K562 (cell line): ENCODE measurements around the gene SORCS2. TPM values are rescaled to one million over a fixed set of nuclear protein-coding genes. Genes with fewer than 3 reads are reported as not detected.

Experiments used
- ATAC-seq: fragments of 200-7000 bp; cut with Tn5 transposase; 3 replicates; pipeline ENCODE4 v1.9.1; 2020; ENCODE audit warnings: moderate library complexity
- BruUV-seq: library from RNA; stranded (reverse); fragments of 400-500 nt; replicated peaks from 2 replicates; lab custom pipeline; 2021; lab: Mats Ljungman, UMichigan
- CTCF ChIA-PET: fragments of 300-600 bp; formaldehyde crosslinking; extraction: SDS; loops from one replicate; lab custom pipeline; 2021; ENCODE audit warnings: low intra/inter-chr PET ratio; lab: Yijun Ruan, JAX
- POLR2A ChIA-PET: fragments of 300-600, 350-650 bp; sonication (Branson Sonifier 250); formaldehyde crosslinking; extraction: SDS; loops from one replicate; lab custom pipeline; 2021; ENCODE audit warnings: antibody characterized with exemption, inconsistent platforms; lab: Yijun Ruan, JAX
- DNase-seq, 4 experiments: peaks; one replicate each; pipeline versions ENCODE4 v3.0.0 to v3.0.0-alpha.2; 2011 to 2018; ENCODE audit warnings: low spot score in 3 of 4, mixed read lengths in 3 of 4; ENCODE audit errors: extremely low read depth in 1 of 4
- FAIRE-seq: peaks from 2 replicates; lab custom pipeline; 2011; peaks lifted over from hg19 to GRCh38; lab: Jason Lieb, UNC
- H2AFZ ChIP-seq: 2 replicates; pipeline ENCODE4 v1.6.0; 2011; ENCODE audit warnings: low read depth, low read length, control low read depth, inconsistent platforms
- H3K27ac ChIP-seq: fragments of 200-600 bp; 3 replicates; pipeline ENCODE4 v1.8.0; 2011; ENCODE audit warnings: low read depth, mild to moderate bottlenecking, control low read depth, inconsistent platforms, low read length, moderate library complexity, mixed read lengths; ENCODE audit errors: extremely low read depth
- H3K27me3 ChIP-seq, 2 experiments: fragments of 300-600 bp in 1 of 2; 2 replicates in 1 of 2; 3 replicates in 1 of 2; pipeline versions ENCODE4 v1.6.0 to v1.8.0; 2011; ENCODE audit warnings: inconsistent platforms in 2 of 2, low read length in 2 of 2, mild to moderate bottlenecking in 1 of 2, mixed read lengths in 1 of 2, moderate library complexity in 1 of 2; ENCODE audit not compliant: control insufficient read depth in 2 of 2, insufficient read depth in 2 of 2
- H3K36me3 ChIP-seq: fragments of 300-600 bp; 3 replicates; pipeline ENCODE4 v1.8.0; 2011; ENCODE audit warnings: mild to moderate bottlenecking, low read length, inconsistent platforms; ENCODE audit not compliant: control insufficient read depth, insufficient read depth
- H3K4me1 ChIP-seq, 2 experiments: fragments of 200-600 bp in 1 of 2; replicated peaks in 1 of 2; 2 replicates in 1 of 2; 3 replicates in 1 of 2; pipeline versions ENCODE4 v1.5.1 to v1.8.0; 2011; ENCODE audit warnings: inconsistent platforms in 2 of 2, low read length in 2 of 2, mild to moderate bottlenecking in 1 of 2, mixed read lengths in 1 of 2, moderate library complexity in 1 of 2; ENCODE audit not compliant: control insufficient read depth in 2 of 2, insufficient read depth in 2 of 2
- H3K4me2 ChIP-seq: 2 replicates; pipeline ENCODE4 v1.6.1; 2011; ENCODE audit warnings: low read length, control low read depth, inconsistent platforms, mixed read lengths; ENCODE audit not compliant: insufficient read depth
- H3K4me3 ChIP-seq: fragments of 200-600 bp; sonication (generic), shearing (Covaris generic); 2 replicates; pipeline ENCODE4 v1.5.1; 2016; ENCODE audit warnings: control low read depth, inconsistent platforms
- H3K79me2 ChIP-seq: fragments of 200-600 bp; 3 replicates; pipeline ENCODE4 v1.8.0; 2011; ENCODE audit warnings: low read length, inconsistent platforms; ENCODE audit not compliant: control insufficient read depth, insufficient read depth
- H3K9ac ChIP-seq, 2 experiments: 2 replicates each; pipeline versions ENCODE4 v1.6.0 to v1.6.1; 2011; ENCODE audit warnings: low read depth in 2 of 2, low read length in 2 of 2, control low read depth in 1 of 2, inconsistent platforms in 1 of 2, mild to moderate bottlenecking in 1 of 2, mixed read lengths in 1 of 2; ENCODE audit not compliant: insufficient read depth in 1 of 2
- H3K9me1 ChIP-seq: one replicate; pipeline ENCODE4 v1.6.0; 2011; ENCODE audit warnings: inconsistent platforms, mild to moderate bottlenecking, low read length, moderate library complexity; ENCODE audit not compliant: control insufficient read depth, insufficient read depth
- H3K9me3 ChIP-seq: replicated peaks from 2 replicates; pipeline ENCODE4 v1.5.1; 2011; ENCODE audit warnings: low read depth, low read length, inconsistent platforms; ENCODE audit not compliant: control insufficient read depth, insufficient read depth
- H4K20me1 ChIP-seq: replicated peaks from 2 replicates; pipeline ENCODE4 v1.6.1; 2011; ENCODE audit warnings: low read length, inconsistent platforms, mixed read lengths; ENCODE audit not compliant: control insufficient read depth, insufficient read depth
- CTCF ChIP-seq, 3 experiments: IDR thresholded peaks in 2 of 3; conservative IDR thresholded peaks in 1 of 3; 2 replicates each; pipeline ENCODE4 v1.5.1; 2011 to 2012; ENCODE audit warnings: low read length in 3 of 3, mild to moderate bottlenecking in 3 of 3, control low read depth in 2 of 3, improper control_type of control experiment in 1 of 3, inconsistent platforms in 1 of 3, low read depth in 1 of 3, mixed read lengths in 1 of 3, moderate library complexity in 1 of 3; ENCODE audit not compliant: insufficient read depth in 2 of 3
- GTF2B ChIP-seq: IDR thresholded peaks from 2 replicates; pipeline ENCODE4 v1.6.1; 2011; ENCODE audit not compliant: insufficient read length; ENCODE audit errors: extremely low read depth
- POLR3G ChIP-seq: IDR thresholded peaks from 2 replicates; pipeline ENCODE4 v1.6.1; 2011; ENCODE audit not compliant: insufficient read length, insufficient replicate concordance; ENCODE audit errors: extremely low read depth
- PTRF ChIP-seq: fragments of 450-650 bp; IDR thresholded peaks from 2 replicates; pipeline ENCODE4 v1.6.1; 2016; ENCODE audit warnings: mild to moderate bottlenecking, missing genetic modification characterization, missing compliant biosample characterization
- WGBS: fragments of 100-300 bp; shearing (Covaris generic); methylation state at CpG from one replicate; pipeline ENCODE4 v1.1.6; 2016; ENCODE audit warnings: low coverage, mixed read lengths; ENCODE audit not compliant: insufficient coverage; ENCODE audit errors: missing lambda C conversion rate; 5-methylcytosine and 5-hydroxymethylcytosine counted together
- in situ Hi-C: fragments of 300-500 bp; cut with MboI; formaldehyde crosslinking; loops from 4 replicates; pipeline ENCODE4 v1.15.0; 2018; ENCODE audit warnings: inconsistent platforms, mixed read lengths
- intact Hi-C: fragments of 100-400 bp; cut with micrococcal nuclease; formaldehyde crosslinking; loops from 2 replicates; pipeline ENCODE4 v1.14.2; 2022
- polyA plus RNA-seq, 8 experiments: library from polyadenylated mRNA; depleted of rRNA in 4 of 8; stranded (reverse) in 5 of 8; unstranded in 3 of 8; fragments of >200 nt; fragmentation: Nextera tagmentation in 2 of 8; fragmentation: Illumina TruSeq in 1 of 8; extraction: Ambion mirVana in 2 of 8; extraction: Trizol in 1 of 8; gene quantifications; 2 replicates each; pipeline versions ENCODE4 v1.2.1 to v1.2.3, GENCODE V29; 2011 to 2014; ENCODE audit warnings: inconsistent platforms in 1 of 8, missing spikeins in 1 of 8
- total RNA-seq, 7 experiments: library from RNA; depleted of rRNA in 6 of 7; stranded (reverse); fragments of >200 nt in 6 of 7; fragmentation: Illumina TruSeq in 2 of 7; extraction: Trizol in 2 of 7; gene quantifications; 2 replicates each; pipeline versions ENCODE4 v1.2.1 to v1.2.3, GENCODE V29; 2011 to 2021; ENCODE audit warnings: low replicate concordance in 1 of 7

Gene SORCS2
- total and polyA plus RNA-seq, 9 of the 15 experiments (the other 6 are each of a cell fraction or from before 2014, with no cell fraction given): not detected

- DNase-seq: no peak
- TF ChIP-seq GTF2B (no peak), POLR3G (no peak)
- TF ChIP-seq, all 486 proteins: peak for 0
- intact Hi-C loops: no loop called here
- ChIA-PET POLR2A (interaction anchor here (0.6 kb wide), 1 partner anchor 558 kb away, joined by 3 read pairs; no protein-coding TSS in a partner anchor), CTCF (no interaction called here)
- Histone ChIP-seq H4K20me1 (peaks cover 5% of the 10 kb centered on the region; the same call in 1 of the 2 replicates), H3K4me3 (no peak overlapping the region), H3K79me2 (no peaks in the 10 kb centered on the region), H2AFZ (no peak overlapping the region), H3K4me2 (no peak overlapping the region), H3K27me3 (peaks cover 0 to 57% of the 10 kb centered on the region in 2 experiments; a peak in 4 of 5 replicates), H3K9me1 (peaks cover 3% of the 10 kb centered on the region), H3K9ac (no peak overlapping the region), H3K9me3 (no peaks in the 10 kb centered on the region), H3K36me3 (no peaks in the 10 kb centered on the region), H3K27ac (no peak overlapping the region), H3K4me1 (peaks cover 0 to 3% of the 10 kb centered on the region in 2 experiments; a peak in 1 of 5 replicates)
- no TSS peak for BruUV-seq
- 0% methylated on average over 14 of the region's 14 CpGs for WGBS
- FAIRE-seq (no peak), ATAC-seq (no peak)
- in situ Hi-C loops: no loop called here
These were observed 332.5 kb downstream of the SORCS2 start for GRCh38 chr4:7524843-7525242.

- intact Hi-C loops: no loop called here
- no peak for TF ChIP-seq PTRF (tag)
- TF ChIP-seq CTCF (IDR thresholded peaks at IDR 0.05 in 2 of 3, conservative IDR thresholded peaks at IDR 0.05 in 1 of 3; ENCODE audit: insufficient read depth in 2 of 3, low read depth in 1 of 3, low read length in 3 of 3): peak in 1 of 3 experiments; percentile 43; a peak in 1 of 6 replicates
- TF ChIP-seq, all 486 proteins: peak for 1
- DNase-seq (no peak), FAIRE-seq (no peak), ATAC-seq (no peak)
- no peak overlapping the region for H3K27ac ChIP-seq
- no peaks in the 10 kb centered on the region for H3K9me3 ChIP-seq
- in situ Hi-C loops: no loop called here
- no peaks in the 10 kb centered on the region for H3K79me2 ChIP-seq
- H3K4me1 ChIP-seq: peaks cover 0 to 3% of the 10 kb centered on the region in 2 experiments; a peak in 1 of 5 replicates
- no peaks in the 10 kb centered on the region for H3K36me3 ChIP-seq
- peaks cover 5% of the 10 kb centered on the region; the same call in 1 of the 2 replicates for H4K20me1 ChIP-seq
- no peak overlapping the region for H3K4me3 ChIP-seq
- no peak overlapping the region for H2AFZ ChIP-seq
- H3K9ac ChIP-seq: no peak overlapping the region
- CTCF ChIA-PET: interaction anchor here (0.6 kb wide), 1 partner anchor 853 kb away, joined by 3 read pairs; a partner anchor contains a TSS
- no peak overlapping the region for H3K4me2 ChIP-seq
- BruUV-seq: no TSS peak
- peaks cover 3% of the 10 kb centered on the region for H3K9me1 ChIP-seq
- POLR2A ChIA-PET: no interaction called here
- H3K27me3 ChIP-seq: peaks cover 0 to 55% of the 10 kb centered on the region in 2 experiments; a peak in 4 of 5 replicates
- WGBS: 3% methylated on average over 13 of the region's 13 CpGs
These were observed 334.2 kb downstream of the SORCS2 start for GRCh38 chr4:7526491-7526890.
